Suppressor macrophage treated with lipopolysaccharide for 4 hours (primary cell): ENCODE data around the gene MUC5B.
"Not testable (repeated sequence)": the region's sequence is repeated elsewhere in the genome, so short reads cannot be mapped to it uniquely, and the experiment has no call there.

ENCODE experiments used
- DNase-seq: peaks from one replicate; pipeline ENCODE4 v3.0.0-alpha.2; 2020

The MUC5B gene

GRCh38 chr11:1191786-1192470 is 30.9 kb upstream of the MUC5B start:
- DNase-seq, result not testable (repeated sequence)

GRCh38 chr11:1192741-1193325 is 30.0 kb upstream of the MUC5B start:
- no peak for DNase-seq

GRCh38 chr11:1193326-1194230 is 29.3 kb upstream of the MUC5B start:
- no peak for DNase-seq

GRCh38 chr11:1194231-1194976 is 28.5 kb upstream of the MUC5B start:
- no peak for DNase-seq

- no peak for DNase-seq
Measured at GRCh38 chr11:1194977-1195681, 27.7 kb upstream of the MUC5B start.

- no peak for DNase-seq
Measured at GRCh38 chr11:1195682-1196515, 27.0 kb upstream of the MUC5B start.

- no peak for DNase-seq
Measured at GRCh38 chr11:1196516-1197391, 26.1 kb upstream of the MUC5B start.

- DNase-seq, result no peak
Measured at GRCh38 chr11:1197431-1197885, 25.4 kb upstream of the MUC5B start.

- no peak for DNase-seq
Measured at GRCh38 chr11:1197886-1198560, 24.8 kb upstream of the MUC5B start.

GRCh38 chr11:1198561-1199240 is 24.2 kb upstream of the MUC5B start:
- no peak for DNase-seq

GRCh38 chr11:1199241-1199750 is 23.6 kb upstream of the MUC5B start:
- no peak for DNase-seq

GRCh38 chr11:1199751-1200610 is 22.9 kb upstream of the MUC5B start:
- DNase-seq, result no peak

GRCh38 chr11:1200611-1201191 is 22.2 kb upstream of the MUC5B start:
- no peak for DNase-seq

- no peak for DNase-seq
Measured at GRCh38 chr11:1201395-1202153, 21.3 kb upstream of the MUC5B start.

GRCh38 chr11:1202154-1202775 is 20.6 kb upstream of the MUC5B start:
- DNase-seq, result no peak
